OCI-LY1 (cell line): ENCODE data around the gene HID1.

ENCODE experiments used
- CTCF ChIP-seq: fragments of 200-600 bp; sonication (generic), shearing (Covaris generic); IDR thresholded peaks from 2 replicates; pipeline ENCODE4 v1.5.1; 2017; ENCODE audit warnings: mild to moderate bottlenecking, antibody characterized with exemption, low read length, moderate library complexity, mixed read lengths
- EZH2 ChIP-seq: fragments of 200-600 bp; sonication (generic), shearing (Covaris generic); IDR thresholded peaks from 2 replicates; pipeline ENCODE4 v1.8.0; 2017; ENCODE audit warnings: borderline replicate concordance, mixed run types, mild to moderate bottlenecking, antibody characterized with exemption, low read length, moderate library complexity, mixed read lengths

DNA sequence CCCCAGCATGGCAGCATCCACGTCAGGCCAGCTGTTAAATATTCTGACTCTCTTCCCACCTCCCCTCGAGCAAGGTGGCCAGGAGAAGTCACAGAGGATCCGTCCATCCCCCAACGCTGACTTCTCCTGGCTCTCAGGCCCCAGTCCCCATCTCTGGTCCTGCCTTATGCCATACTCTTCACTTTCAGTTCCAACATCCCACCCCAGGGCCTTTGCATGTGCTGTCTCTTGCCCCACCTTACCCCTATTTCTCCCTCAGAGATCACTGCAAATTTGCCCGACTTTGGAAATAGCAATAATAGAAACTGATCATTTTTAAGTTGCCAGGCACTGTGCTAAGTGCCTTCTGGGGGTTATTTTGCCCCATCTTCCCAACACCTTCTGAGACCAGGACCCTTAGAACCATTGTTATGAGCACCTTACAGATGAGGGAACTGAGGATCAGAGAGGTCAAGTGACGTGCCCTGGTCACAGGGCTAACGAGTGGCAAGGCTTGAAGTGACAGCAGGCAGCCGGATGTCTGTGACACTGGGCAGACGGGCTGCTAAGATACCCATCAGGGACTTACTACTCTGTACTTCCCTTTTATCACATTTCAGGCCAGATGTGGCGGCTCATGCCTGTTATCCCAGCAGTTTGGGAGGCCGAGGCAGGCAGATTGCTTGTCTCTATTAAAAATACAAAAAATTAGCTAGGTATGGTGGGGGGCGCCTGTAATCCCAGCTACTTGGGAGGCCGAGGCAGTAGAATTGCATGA, 17.7 kb downstream of the HID1 start:
- TF ChIP-seq CTCF = no peak
- no peak for TF ChIP-seq EZH2
